Measurements from ENCODE around the gene LTBP1. TPM values are rescaled to one million over a fixed set of nuclear protein-coding genes. Genes with fewer than 3 reads are reported as not detected.

Gene LTBP1
- total and polyA plus RNA-seq, 7 experiments from 2014 or later: 0.29 to 2.1 TPM; not detected in 5

- ATAC-seq: no peak
- no peaks in the 10 kb centered on the region for H3K9me3 ChIP-seq (ENCODE audit: control insufficient read depth in 2 of 3, low read length in 3 of 3)
- no peaks in the 10 kb centered on the region for H3K36me3 Mint-ChIP-seq
- peaks cover 5 to 18% (median 15%) of the 10 kb centered on the region in 5 donors for H3K27me3 Mint-ChIP-seq
- no peak for DNase-seq
- CTCF ChIA-PET: no interaction called here
- H3K4me1 Mint-ChIP-seq: no peaks in the 10 kb centered on the region
- no peak overlapping the region for H3K4me3 ChIP-seq (ENCODE audit: low read length)
- H3K36me3 ChIP-seq (ENCODE audit: control insufficient read depth in 2 of 3, insufficient read depth in 3 of 3, low read length in 3 of 3): no peaks in the 10 kb centered on the region
- H3K4me3 Mint-ChIP-seq: no peak overlapping the region
- POLR2A ChIA-PET: no interaction called here
- H3K27me3 ChIP-seq (ENCODE audit: control insufficient read depth in 2 of 2, insufficient read depth in 2 of 2, low read length in 2 of 2): no peaks in the 10 kb centered on the region
- peaks cover 0 to 3% (median 0%) of the 10 kb centered on the region in 11 donors for H3K9me3 Mint-ChIP-seq
- no peak overlapping the region for H3K27ac Mint-ChIP-seq
- no peaks in the 10 kb centered on the region for H3K4me1 ChIP-seq (ENCODE audit: control insufficient read depth in 2 of 2, insufficient read depth in 2 of 2, low read length in 2 of 2)
- no peak overlapping the region for H3K27ac ChIP-seq (ENCODE audit: low read depth, low read length)
- intact Hi-C loops (cut with micrococcal nuclease): no loop called here
These were observed 154.2 kb downstream of the LTBP1 start for GRCh38 chr2:33100921-33101320.

GRCh38 chr2:33104052-33104623, 157.4 kb downstream of the LTBP1 start:
- Histone ChIP-seq H3K27ac (ENCODE audit: low read depth, low read length) (no peak overlapping the region), H3K27me3 (ENCODE audit: control insufficient read depth in 2 of 2, insufficient read depth in 2 of 2, low read length in 2 of 2) (no peaks in the 10 kb centered on the region), H3K36me3 (ENCODE audit: control insufficient read depth in 2 of 3, insufficient read depth in 3 of 3, low read length in 3 of 3) (no peaks in the 10 kb centered on the region), H3K4me3 (ENCODE audit: low read length) (no peak overlapping the region), H3K9me3 (ENCODE audit: control insufficient read depth in 2 of 3, low read length in 3 of 3) (no peaks in the 10 kb centered on the region), H3K4me1 (ENCODE audit: control insufficient read depth in 2 of 2, insufficient read depth in 2 of 2, low read length in 2 of 2) (no peaks in the 10 kb centered on the region)
- ATAC-seq (no peak), DNase-seq (no peak)
- no peak overlapping the region for H3K27ac Mint-ChIP-seq
- H3K4me3 Mint-ChIP-seq: no peak overlapping the region
- intact Hi-C loops (cut with micrococcal nuclease): no loop called here
- H3K9me3 Mint-ChIP-seq: peaks cover 0 to 2% (median 0%) of the 10 kb centered on the region in 11 donors
- H3K4me1 Mint-ChIP-seq: no peaks in the 10 kb centered on the region
- ChIA-PET CTCF (no interaction called here), POLR2A (no interaction called here)
- no peaks in the 10 kb centered on the region for H3K36me3 Mint-ChIP-seq
- peaks cover 8 to 35% (median 16%) of the 10 kb centered on the region in 5 donors for H3K27me3 Mint-ChIP-seq

GRCh38 chr2:33104726-33105125, 158.0 kb downstream of the LTBP1 start:
- Mint-ChIP-seq H3K27ac (no peak overlapping the region), H3K4me3 (no peak overlapping the region), H3K27me3 (peaks cover 8 to 35% (median 16%) of the 10 kb centered on the region in 5 donors), H3K36me3 (no peaks in the 10 kb centered on the region), H3K9me3 (peaks cover 0 to 2% (median 0%) of the 10 kb centered on the region in 11 donors), H3K4me1 (no peaks in the 10 kb centered on the region)
- no peak overlapping the region for H3K27ac ChIP-seq (ENCODE audit: low read depth, low read length)
- H3K9me3 ChIP-seq (ENCODE audit: control insufficient read depth in 2 of 3, low read length in 3 of 3): no peaks in the 10 kb centered on the region
- no peaks in the 10 kb centered on the region for H3K4me1 ChIP-seq (ENCODE audit: control insufficient read depth in 2 of 2, insufficient read depth in 2 of 2, low read length in 2 of 2)
- H3K4me3 ChIP-seq (ENCODE audit: low read length): no peak overlapping the region
- no peak for DNase-seq
- CTCF ChIA-PET: no interaction called here
- no peak for ATAC-seq
- no peaks in the 10 kb centered on the region for H3K36me3 ChIP-seq (ENCODE audit: control insufficient read depth in 2 of 3, insufficient read depth in 3 of 3, low read length in 3 of 3)
- intact Hi-C loops (cut with micrococcal nuclease): no loop called here
- H3K27me3 ChIP-seq (ENCODE audit: control insufficient read depth in 2 of 2, insufficient read depth in 2 of 2, low read length in 2 of 2): no peaks in the 10 kb centered on the region
- POLR2A ChIA-PET: no interaction called here

GRCh38 chr2:33106115-33106514, 159.4 kb downstream of the LTBP1 start:
- Histone ChIP-seq H3K36me3 (ENCODE audit: control insufficient read depth in 2 of 3, insufficient read depth in 3 of 3, low read length in 3 of 3) (no peaks in the 10 kb centered on the region), H3K27me3 (ENCODE audit: control insufficient read depth in 2 of 2, insufficient read depth in 2 of 2, low read length in 2 of 2) (no peaks in the 10 kb centered on the region), H3K9me3 (ENCODE audit: control insufficient read depth in 2 of 3, low read length in 3 of 3) (no peaks in the 10 kb centered on the region), H3K4me3 (ENCODE audit: low read length) (no peak overlapping the region), H3K4me1 (ENCODE audit: control insufficient read depth in 2 of 2, insufficient read depth in 2 of 2, low read length in 2 of 2) (no peaks in the 10 kb centered on the region), H3K27ac (ENCODE audit: low read depth, low read length) (no peak overlapping the region)
- intact Hi-C loops (cut with micrococcal nuclease): no loop called here
- no peak for DNase-seq
- Mint-ChIP-seq H3K36me3 (no peaks in the 10 kb centered on the region), H3K4me1 (no peaks in the 10 kb centered on the region), H3K27me3 (peaks cover 15 to 42% (median 19%) of the 10 kb centered on the region in 5 donors), H3K9me3 (peaks cover 0 to 3% (median 0%) of the 10 kb centered on the region in 11 donors), H3K4me3 (no peak overlapping the region), H3K27ac (no peak overlapping the region)
- ChIA-PET POLR2A (no interaction called here), CTCF (no interaction called here)
- ATAC-seq: no peak

DNA sequence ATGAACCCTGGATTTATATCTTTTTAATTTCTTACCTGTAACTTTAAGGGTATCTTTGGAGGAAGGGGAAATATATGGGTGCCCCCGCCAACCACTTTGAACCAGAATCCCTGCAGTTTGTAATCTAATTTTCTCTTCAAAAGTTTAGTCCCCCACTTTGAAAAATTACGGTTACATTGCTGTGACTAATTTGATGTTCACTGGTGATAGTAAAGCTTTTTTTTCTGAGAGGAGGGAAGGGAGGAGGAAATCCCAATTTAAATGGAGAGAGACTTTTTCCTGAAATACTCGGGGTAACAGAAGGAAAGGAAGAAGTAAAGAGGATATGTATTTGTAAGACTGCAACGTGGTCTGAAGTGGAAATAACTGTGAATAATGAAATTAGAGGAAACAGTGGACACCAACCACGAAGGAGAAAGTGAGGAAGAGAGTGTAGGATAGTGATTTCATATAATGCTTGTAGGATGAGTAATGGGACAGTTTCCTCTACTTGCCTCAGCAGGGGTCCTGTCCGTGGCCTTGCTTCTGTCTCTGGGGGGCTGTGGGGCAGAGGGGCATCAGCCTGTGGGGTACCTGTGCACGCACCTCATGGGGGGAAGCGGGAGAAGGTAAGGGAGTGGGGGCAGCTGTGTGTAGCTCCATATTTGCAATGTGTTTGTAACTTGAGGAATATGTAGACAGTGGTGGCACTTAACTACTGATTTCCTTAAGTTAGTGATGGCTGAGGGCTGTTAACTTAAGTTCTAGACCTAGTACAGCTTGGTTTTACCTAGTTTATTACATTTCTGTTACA, 161.1 kb downstream of the LTBP1 start:
- ChIA-PET CTCF (interaction anchor here (0.6 kb wide), 1 partner anchor 56 kb away, joined by 3 read pairs; no protein-coding TSS in a partner anchor), POLR2A (no interaction called here)
- no peak overlapping the region for H3K4me3 ChIP-seq (ENCODE audit: low read length)
- intact Hi-C loops (cut with micrococcal nuclease): no loop called here
- peaks cover 12 to 52% (median 25%) of the 10 kb centered on the region in 5 donors for H3K27me3 Mint-ChIP-seq
- ATAC-seq (no peak), DNase-seq (no peak)
- H3K27ac ChIP-seq (ENCODE audit: low read depth, low read length): no peak overlapping the region
- H3K36me3 Mint-ChIP-seq: no peaks in the 10 kb centered on the region
- H3K27ac Mint-ChIP-seq: no peak overlapping the region
- H3K9me3 ChIP-seq (ENCODE audit: control insufficient read depth in 2 of 3, low read length in 3 of 3): no peaks in the 10 kb centered on the region
- no peaks in the 10 kb centered on the region for H3K4me1 ChIP-seq (ENCODE audit: control insufficient read depth in 2 of 2, insufficient read depth in 2 of 2, low read length in 2 of 2)
- H3K9me3 Mint-ChIP-seq: peaks cover 0 to 3% (median 0%) of the 10 kb centered on the region in 11 donors
- no peak overlapping the region for H3K4me3 Mint-ChIP-seq
- H3K27me3 ChIP-seq (ENCODE audit: control insufficient read depth in 2 of 2, insufficient read depth in 2 of 2, low read length in 2 of 2): no peaks in the 10 kb centered on the region
- no peaks in the 10 kb centered on the region for H3K4me1 Mint-ChIP-seq
- no peaks in the 10 kb centered on the region for H3K36me3 ChIP-seq (ENCODE audit: control insufficient read depth in 2 of 3, insufficient read depth in 3 of 3, low read length in 3 of 3)

DNA sequence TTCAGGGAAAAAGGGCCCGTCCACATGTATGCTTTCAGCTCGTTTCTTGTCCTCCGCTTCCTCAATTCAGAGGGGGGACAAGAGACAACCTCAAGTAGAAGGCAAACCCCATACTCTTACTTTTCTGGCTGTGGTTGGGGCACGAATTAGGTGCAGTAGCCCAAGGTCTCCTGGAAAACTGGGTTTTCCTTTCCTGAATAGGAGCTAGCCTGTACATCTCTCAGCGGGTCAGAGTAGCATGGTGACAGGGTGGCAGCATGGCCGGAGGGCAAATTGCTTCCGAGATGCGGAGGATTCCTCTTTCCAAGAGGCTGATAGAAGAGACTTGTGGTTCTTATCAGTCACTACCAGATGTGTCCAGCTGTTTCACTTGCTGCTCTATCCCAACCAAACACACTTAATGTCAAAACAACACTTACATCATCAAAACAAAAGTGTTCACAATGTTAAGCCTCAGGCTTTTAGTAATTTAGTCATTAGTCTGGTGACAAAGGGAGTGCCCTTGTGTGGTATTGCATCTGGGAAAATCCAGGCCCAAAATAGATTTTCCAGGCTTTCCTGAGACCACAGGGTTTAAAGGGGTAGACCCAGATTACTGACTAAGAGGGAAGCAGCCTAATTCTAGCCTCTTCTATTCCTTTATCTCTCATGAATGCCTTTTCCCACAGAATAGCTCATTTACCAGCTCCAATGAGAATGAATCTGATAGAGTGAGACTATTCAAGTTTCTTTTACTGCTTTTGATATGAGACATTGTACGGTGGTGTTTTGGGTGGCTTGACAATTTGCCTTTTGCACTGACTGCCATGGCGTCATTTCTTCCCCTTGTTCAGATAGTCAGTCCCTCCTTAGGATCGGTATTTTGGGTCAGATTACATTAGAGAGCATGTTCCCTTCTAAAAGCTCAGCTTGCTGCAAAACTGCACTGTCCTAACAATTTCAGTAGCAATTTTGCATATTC, 162.0 kb downstream of the LTBP1 start:
- intact Hi-C loops (cut with micrococcal nuclease): no loop called here
- no peak overlapping the region for H3K4me3 ChIP-seq (ENCODE audit: low read length)
- no peaks in the 10 kb centered on the region for H3K4me1 ChIP-seq (ENCODE audit: control insufficient read depth in 2 of 2, insufficient read depth in 2 of 2, low read length in 2 of 2)
- H3K4me1 Mint-ChIP-seq: no peaks in the 10 kb centered on the region
- POLR2A ChIA-PET: no interaction called here
- H3K9me3 Mint-ChIP-seq: peaks cover 0 to 3% (median 0%) of the 10 kb centered on the region in 11 donors
- no peaks in the 10 kb centered on the region for H3K36me3 Mint-ChIP-seq
- H3K4me3 Mint-ChIP-seq: no peak overlapping the region
- H3K9me3 ChIP-seq (ENCODE audit: control insufficient read depth in 2 of 3, low read length in 3 of 3): no peaks in the 10 kb centered on the region
- DNase-seq (no peak), ATAC-seq (no peak)
- H3K36me3 ChIP-seq (ENCODE audit: control insufficient read depth in 2 of 3, insufficient read depth in 3 of 3, low read length in 3 of 3): no peaks in the 10 kb centered on the region
- no peak overlapping the region for H3K27ac Mint-ChIP-seq
- no peaks in the 10 kb centered on the region for H3K27me3 ChIP-seq (ENCODE audit: control insufficient read depth in 2 of 2, insufficient read depth in 2 of 2, low read length in 2 of 2)
- CTCF ChIA-PET: no interaction called here
- H3K27me3 Mint-ChIP-seq: peaks cover 12 to 51% (median 28%) of the 10 kb centered on the region in 5 donors
- H3K27ac ChIP-seq (ENCODE audit: low read depth, low read length): no peak overlapping the region

All from naive thymus-derived CD4-positive, alpha-beta T cell (primary cell).